Central memory CD8-positive, alpha-beta T cell (primary cell): ENCODE measurements around the gene FAM193A.
A peak's percentile ranks its signal among the peaks of the same experiment; 100 is the strongest.
"Not testable (repeated sequence)": the region's sequence is repeated elsewhere in the genome, so short reads cannot be mapped to it uniquely, and the experiment has no call there.

Experiments used
- ATAC-seq: fragments of 150-1000 bp; cut with Tn5 transposase; replicated peaks from 2 replicates; pipeline ENCODE4 v1.10.0; 2022; ENCODE audit warnings: mild to moderate bottlenecking, moderate FRiP score, moderate number of reproducible peaks; ENCODE audit not compliant: poor library complexity, severe bottlenecking; ENCODE audit errors: extremely low read depth
- DNase-seq, 2 donors: peaks; one replicate each; pipeline ENCODE4 v3.0.0; 2021; ENCODE audit warnings: low spot score in 2 of 2
- H3K27ac Mint-ChIP-seq: one replicate; pipeline ENCODE4 v1.8.0; 2022; ENCODE audit warnings: low read depth, mild to moderate bottlenecking, moderate library complexity, mixed read lengths
- H3K27me3 Mint-ChIP-seq: one replicate; pipeline ENCODE4 v1.8.0; 2022; ENCODE audit warnings: mixed read lengths
- H3K36me3 Mint-ChIP-seq: one replicate; pipeline ENCODE4 v1.8.0; 2022; ENCODE audit warnings: mild to moderate bottlenecking, moderate library complexity, mixed read lengths; ENCODE audit not compliant: insufficient read depth
- H3K4me1 Mint-ChIP-seq: one replicate; pipeline ENCODE4 v1.8.0; 2022; ENCODE audit warnings: mixed read lengths
- H3K4me3 Mint-ChIP-seq: one replicate; pipeline ENCODE4 v1.8.0; 2022; ENCODE audit warnings: mild to moderate bottlenecking, moderate library complexity, mixed read lengths
- H3K9me3 Mint-ChIP-seq: one replicate; pipeline ENCODE4 v1.8.0; 2022; ENCODE audit warnings: mixed read lengths

Gene FAM193A

DNA sequence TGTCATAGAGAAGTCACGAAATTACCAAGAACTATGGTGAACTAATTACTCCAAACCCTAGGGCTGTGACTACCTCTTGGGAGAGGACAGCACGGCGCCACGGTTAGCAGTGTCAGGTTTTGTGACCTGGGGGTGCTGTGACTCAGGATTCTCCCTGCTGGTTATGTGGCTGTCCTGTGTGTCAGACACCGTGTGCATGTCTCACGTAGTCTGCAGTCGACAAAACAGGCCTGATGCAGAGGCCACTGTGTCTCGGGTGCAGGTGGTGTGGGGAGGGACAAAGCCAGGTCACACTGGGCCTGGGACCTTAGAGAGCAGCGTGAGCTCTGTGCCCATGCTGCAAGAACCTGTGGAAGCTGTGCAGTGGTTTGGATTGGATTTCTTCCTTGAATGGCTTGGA lies 185.6 kb downstream of the FAM193A start:
- ATAC-seq (no peak), DNase-seq (no peak)
- Mint-ChIP-seq H3K4me1 (peaks cover 15% of the 10 kb centered on the region), H3K27ac (peak overlapping the region; percentile 12), H3K9me3 (no peaks in the 10 kb centered on the region), H3K36me3 (peaks cover 54% of the 10 kb centered on the region), H3K27me3 (no peaks in the 10 kb centered on the region), H3K4me3 (no peak overlapping the region)

DNA sequence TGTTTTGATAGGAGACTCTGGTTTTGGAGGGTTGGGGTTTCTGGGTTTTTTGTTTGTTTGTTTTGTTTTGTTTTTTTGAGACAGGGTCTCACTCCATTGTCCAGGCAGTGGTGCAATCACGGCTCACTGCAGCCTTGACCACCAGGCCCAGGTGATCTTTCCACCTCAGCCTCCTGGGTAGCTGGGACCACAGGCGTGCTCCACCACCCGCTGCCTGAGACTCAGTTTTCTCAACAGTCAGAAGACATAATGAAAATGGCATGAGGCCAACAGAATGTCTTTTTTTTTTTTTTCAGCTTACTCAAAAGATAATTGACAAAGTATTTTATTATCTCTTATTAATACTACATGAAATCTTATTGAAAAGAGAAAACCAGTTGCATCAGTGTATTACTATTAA lies 187.3 kb downstream of the FAM193A start:
- Mint-ChIP-seq H3K4me1 (peaks cover 15% of the 10 kb centered on the region), H3K27me3 (no peaks in the 10 kb centered on the region), H3K9me3 (no peaks in the 10 kb centered on the region), H3K4me3 (no peak overlapping the region), H3K27ac (peak overlapping the region; percentile 86), H3K36me3 (peaks cover 45% of the 10 kb centered on the region)
- no peak for ATAC-seq
- DNase-seq: no peak

DNA sequence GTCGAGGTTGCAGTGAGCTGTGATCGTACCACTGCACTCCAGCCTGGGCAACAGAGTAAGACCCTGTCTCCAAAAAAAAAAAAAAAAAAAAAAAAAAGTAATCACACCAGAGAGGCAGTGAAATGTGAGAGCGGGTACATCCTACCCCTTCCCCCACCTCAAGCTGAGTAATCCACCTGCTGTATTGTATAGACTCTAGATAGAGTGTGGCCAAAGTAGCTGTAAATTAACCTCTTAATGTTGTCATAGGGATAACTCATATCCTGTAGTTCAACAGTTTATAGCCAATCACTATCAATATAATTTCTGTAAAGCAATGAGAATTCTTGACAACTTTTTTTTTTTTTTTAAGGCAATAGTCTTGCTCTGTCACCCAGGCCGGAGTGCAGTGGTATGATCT lies 188.9 kb downstream of the FAM193A start:
- H3K4me1 Mint-ChIP-seq: peaks cover 15% of the 10 kb centered on the region
- no peak overlapping the region for H3K27ac Mint-ChIP-seq
- no peaks in the 10 kb centered on the region for H3K27me3 Mint-ChIP-seq
- peaks cover 35% of the 10 kb centered on the region for H3K36me3 Mint-ChIP-seq
- H3K9me3 Mint-ChIP-seq: no peaks in the 10 kb centered on the region
- ATAC-seq (no peak), DNase-seq (no peak)
- H3K4me3 Mint-ChIP-seq: no peak overlapping the region

DNA sequence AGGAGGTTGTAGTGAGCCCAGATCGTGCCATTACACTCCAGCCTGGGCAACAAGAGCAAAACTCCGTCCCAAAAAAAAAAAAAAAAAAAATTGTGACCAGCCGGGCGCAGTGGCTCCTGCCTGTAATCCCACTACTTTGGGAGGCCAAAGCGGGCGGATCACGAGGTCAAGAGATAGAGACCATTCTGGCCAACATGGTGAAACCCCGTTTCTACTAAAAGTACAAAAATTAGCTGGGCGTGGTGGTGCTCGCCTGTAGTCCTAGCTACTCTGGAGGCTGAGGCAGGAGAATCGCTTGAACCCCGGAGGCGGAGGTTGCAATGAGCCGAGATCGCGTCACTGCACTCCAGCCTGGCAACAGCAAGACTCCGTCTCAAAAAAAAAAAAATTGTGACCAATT lies 190.4 kb downstream of the FAM193A start:
- Mint-ChIP-seq H3K36me3 (peaks cover 35% of the 10 kb centered on the region), H3K4me1 (peaks cover 15% of the 10 kb centered on the region)
- H3K9me3 Mint-ChIP-seq, H3K27me3 Mint-ChIP-seq, H3K4me3 Mint-ChIP-seq, ATAC-seq, H3K27ac Mint-ChIP-seq, DNase-seq: not testable (repeated sequence)

DNA sequence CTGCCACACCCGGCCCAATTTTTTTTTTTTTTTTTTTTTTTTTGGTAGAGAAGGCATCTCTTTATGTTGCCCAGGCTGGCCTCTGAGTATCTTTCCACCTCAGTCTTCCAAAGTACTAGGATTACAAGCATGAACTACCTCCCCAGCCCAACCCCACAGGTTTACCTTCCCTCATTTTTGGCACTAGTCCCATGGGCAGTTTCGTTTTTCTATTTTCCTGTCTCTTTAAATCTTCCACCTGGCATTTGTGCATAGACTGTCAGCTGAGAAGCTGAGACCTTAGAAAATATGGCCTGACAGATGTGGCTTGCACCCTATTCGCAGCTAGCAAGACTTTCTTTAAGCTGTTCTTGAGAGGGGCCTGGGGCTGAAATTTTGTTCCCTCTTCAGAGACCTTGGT lies 191.8 kb downstream of the FAM193A start:
- Mint-ChIP-seq H3K27me3 (no peaks in the 10 kb centered on the region), H3K4me3 (no peak overlapping the region), H3K27ac (no peak overlapping the region), H3K4me1 (peaks cover 19% of the 10 kb centered on the region), H3K9me3 (no peaks in the 10 kb centered on the region), H3K36me3 (peaks cover 38% of the 10 kb centered on the region)
- DNase-seq (no peak), ATAC-seq (no peak)

DNA sequence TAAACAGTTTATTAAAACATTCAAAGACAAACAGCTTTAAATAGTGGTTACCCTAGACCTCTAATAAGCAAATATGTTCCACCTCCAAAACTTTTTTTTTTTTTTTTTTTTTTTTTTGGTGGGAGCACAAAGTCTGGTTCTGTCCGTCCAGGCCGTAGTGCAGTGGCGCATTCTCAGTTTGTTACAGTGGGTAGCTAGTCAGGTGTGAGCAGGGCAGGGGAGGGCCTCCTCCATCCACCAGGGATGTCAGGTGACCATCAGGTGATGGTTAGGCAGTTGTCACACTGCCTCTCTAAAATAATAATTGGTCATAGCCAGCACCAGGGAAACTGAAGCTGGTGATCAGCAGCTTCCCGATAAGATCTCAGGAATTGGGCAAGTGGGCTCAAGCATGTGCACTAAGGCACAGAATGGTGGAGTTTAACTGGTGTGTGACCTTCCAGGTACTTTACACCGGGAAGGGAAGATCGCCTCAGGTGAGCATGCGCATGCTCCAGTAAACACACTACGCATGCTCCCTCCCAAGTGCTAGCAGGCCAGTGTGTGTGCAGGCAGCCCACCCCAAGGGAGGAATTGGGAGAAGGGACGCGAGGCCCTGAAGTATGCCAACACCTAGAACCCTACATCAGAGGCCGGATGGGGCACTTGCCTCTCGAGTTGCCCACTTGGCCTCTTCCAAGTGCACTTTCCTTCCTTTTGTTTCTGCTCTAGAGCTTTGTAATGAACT lies 192.5 kb downstream of the FAM193A start:
- no peaks in the 10 kb centered on the region for H3K27me3 Mint-ChIP-seq
- DNase-seq (no peak), ATAC-seq (no peak)
- H3K36me3 Mint-ChIP-seq: peaks cover 38% of the 10 kb centered on the region
- H3K27ac Mint-ChIP-seq: no peak overlapping the region
- H3K9me3 Mint-ChIP-seq: no peaks in the 10 kb centered on the region
- peaks cover 17% of the 10 kb centered on the region for H3K4me1 Mint-ChIP-seq
- no peak overlapping the region for H3K4me3 Mint-ChIP-seq

DNA sequence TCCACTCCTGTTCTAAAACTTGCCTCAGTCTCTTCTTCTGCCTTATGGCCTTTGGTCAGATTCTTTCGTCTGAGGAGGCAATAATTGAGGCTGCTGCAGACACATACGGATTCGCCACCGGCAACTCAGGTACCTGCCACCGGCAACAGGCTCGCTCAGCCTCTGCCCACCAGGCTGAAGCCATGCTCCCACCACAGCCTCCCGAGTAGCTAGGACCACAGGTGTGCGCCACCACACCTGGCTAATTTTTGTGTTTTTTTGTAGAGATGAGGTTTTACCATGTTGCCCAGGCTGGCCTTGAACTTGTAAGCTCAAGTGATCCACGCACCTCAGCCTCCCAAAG lies 193.1 kb downstream of the FAM193A start:
- Mint-ChIP-seq H3K27me3 (no peaks in the 10 kb centered on the region), H3K4me3 (no peak overlapping the region), H3K27ac (no peak overlapping the region), H3K9me3 (no peaks in the 10 kb centered on the region), H3K4me1 (peaks cover 12% of the 10 kb centered on the region), H3K36me3 (peaks cover 37% of the 10 kb centered on the region)
- no peak for DNase-seq
- no peak for ATAC-seq

DNA sequence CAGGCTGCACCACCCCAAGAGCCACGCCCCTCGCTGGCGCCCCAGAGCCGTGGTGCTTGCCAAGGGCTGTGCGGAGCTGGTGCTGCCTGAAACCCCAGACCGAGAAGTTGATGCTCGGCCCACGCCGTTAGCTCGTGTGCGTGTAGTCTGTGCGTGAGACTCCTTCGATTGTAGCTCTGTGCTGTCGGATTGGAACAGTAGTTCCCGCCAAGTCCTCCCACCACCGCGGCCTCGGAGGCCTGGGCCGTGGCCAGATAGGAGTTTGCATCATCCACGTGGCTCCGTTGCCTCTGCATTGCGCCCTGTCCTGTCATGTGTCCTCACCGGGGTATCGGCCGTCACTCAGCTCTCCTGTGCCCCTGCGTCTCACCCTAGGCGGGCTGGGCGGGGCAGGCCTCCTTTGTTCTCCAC lies 195.5 kb downstream of the FAM193A start:
- H3K36me3 Mint-ChIP-seq: peaks cover 33% of the 10 kb centered on the region
- H3K27me3 Mint-ChIP-seq: no peaks in the 10 kb centered on the region
- H3K4me3 Mint-ChIP-seq: no peak overlapping the region
- peaks cover 6% of the 10 kb centered on the region for H3K9me3 Mint-ChIP-seq
- H3K27ac Mint-ChIP-seq: peak overlapping the region; percentile 83
- H3K4me1 Mint-ChIP-seq: peaks cover 12% of the 10 kb centered on the region
- ATAC-seq (no peak), DNase-seq (no peak)

DNA sequence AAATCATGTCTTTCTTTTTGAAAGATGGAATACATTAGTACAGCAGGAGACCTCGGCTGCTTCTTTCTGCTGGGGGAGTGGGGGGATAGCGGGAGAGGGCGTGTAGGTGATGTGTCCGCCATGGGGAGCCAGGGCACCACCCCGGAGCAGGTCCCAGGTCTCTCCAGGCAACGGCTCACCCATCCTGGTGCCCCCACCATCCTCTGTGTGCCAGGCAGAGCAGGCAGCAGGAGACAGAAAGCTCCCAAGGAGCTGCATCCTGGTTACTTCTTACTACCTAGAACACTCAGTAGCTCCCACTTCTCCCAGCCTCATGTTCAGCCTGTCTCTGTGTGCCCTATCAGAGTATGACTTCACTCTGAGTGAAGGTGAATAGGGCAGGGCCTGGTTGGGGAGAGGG lies 196.1 kb downstream of the FAM193A start:
- no peak for ATAC-seq
- Mint-ChIP-seq H3K4me3 (no peak overlapping the region), H3K9me3 (peaks cover 6% of the 10 kb centered on the region), H3K27ac (peak overlapping the region; percentile 83), H3K36me3 (peaks cover 27% of the 10 kb centered on the region), H3K4me1 (peaks cover 12% of the 10 kb centered on the region), H3K27me3 (no peaks in the 10 kb centered on the region)
- DNase-seq: no peak

DNA sequence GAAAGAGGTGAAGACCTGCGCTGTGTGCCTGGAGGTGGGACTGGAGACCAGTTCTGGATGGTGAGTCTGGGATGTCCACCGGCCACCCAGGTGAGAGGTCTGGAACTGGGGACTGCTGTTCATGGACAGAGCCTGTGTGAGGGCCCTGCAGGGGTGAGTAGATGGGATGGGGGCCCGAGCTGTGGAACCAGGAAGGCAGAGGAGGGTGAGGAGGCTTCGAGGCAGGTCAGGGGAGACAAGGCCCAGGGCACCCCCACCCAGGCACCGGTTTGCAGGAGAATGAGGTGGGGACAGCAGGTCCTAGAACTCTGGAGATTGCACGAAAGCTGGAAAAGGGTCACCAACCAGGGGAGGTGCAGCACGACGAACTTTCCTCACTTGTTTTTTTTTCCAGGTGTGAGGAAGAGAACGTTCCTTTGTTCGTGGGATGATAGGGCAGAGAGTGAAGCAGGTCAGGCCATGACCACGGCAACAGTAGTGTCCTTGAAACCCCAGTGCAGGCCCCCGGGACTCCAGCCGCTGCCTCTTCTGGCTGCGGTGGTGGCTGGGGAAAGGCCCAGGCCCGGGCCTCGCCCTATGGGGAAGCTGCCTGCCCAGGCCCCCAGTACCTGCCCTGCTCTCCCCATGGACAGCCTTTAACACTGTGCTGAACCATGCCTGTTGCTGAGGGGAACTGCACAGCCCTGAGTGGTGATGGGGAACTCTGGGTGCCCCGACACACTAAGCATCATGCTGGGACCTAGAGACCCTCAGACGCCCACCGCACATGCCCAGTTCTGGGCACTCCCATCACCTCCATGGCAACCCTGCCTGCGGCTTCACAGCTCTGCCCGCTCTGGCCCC lies 196.8 kb downstream of the FAM193A start:
- H3K9me3 Mint-ChIP-seq: peaks cover 6% of the 10 kb centered on the region
- peaks cover 13% of the 10 kb centered on the region for H3K4me1 Mint-ChIP-seq
- H3K27ac Mint-ChIP-seq: peak overlapping the region; percentile 83
- H3K36me3 Mint-ChIP-seq: peaks cover 28% of the 10 kb centered on the region
- no peak overlapping the region for H3K4me3 Mint-ChIP-seq
- ATAC-seq (no peak), DNase-seq (no peak)
- H3K27me3 Mint-ChIP-seq: no peaks in the 10 kb centered on the region

DNA sequence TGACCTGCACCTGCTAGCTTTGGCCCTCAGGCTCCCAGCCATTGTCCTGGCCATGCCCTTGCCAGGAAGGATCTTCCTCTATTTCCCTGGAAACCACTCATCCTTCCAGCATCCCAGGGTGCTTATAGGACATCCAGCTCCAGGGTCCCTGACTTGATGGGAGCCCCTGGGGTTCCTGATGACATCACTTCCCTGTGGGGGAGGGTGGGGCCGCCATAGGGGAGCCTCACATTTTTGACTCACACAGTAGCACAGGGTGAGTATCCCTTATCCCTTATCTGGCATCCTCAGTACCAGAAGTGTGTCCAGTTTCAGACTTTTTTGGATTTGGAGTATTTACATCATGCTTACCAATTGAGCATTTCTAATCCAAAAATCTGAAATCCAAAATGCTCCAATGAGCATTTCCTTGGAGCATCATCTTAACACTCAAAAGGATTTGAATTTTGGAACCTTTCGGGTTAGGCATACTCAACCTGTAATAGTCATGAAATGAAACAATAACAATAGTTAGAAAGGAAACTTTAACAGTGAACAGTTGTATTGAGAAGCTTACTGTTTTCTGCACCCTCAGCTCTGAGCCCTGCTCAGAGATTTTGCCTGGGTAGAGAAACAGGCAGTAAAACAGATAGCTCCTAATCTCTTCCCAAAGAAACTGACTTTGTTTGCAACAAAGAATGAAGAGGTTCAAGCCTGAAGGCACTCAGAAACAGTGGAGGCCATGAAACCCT lies 197.6 kb downstream of the FAM193A start:
- no peak for DNase-seq
- Mint-ChIP-seq H3K4me1 (peaks cover 17% of the 10 kb centered on the region), H3K27me3 (no peaks in the 10 kb centered on the region), H3K9me3 (peaks cover 6% of the 10 kb centered on the region), H3K4me3 (no peak overlapping the region), H3K27ac (peak overlapping the region; percentile 77), H3K36me3 (peaks cover 25% of the 10 kb centered on the region)
- no peak for ATAC-seq

DNA sequence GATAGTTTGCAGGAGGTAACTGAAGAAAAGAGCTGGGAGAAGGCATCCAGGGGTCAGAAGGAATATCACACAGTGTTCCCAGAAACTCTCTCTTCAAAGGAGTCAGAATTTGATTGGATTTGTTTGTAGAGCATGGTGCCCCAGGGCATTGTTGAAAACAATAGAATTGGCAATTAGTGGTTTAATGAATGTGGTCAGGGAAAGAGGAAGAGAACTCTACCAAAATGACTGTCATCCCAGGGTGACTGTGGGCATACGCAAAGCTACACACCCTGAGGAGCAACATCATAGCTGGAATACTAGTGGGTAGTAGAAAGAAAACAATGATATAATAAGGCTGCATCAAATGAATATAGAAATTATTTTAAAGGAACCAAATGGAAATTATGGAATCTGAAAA lies 198.2 kb downstream of the FAM193A start:
- H3K27ac Mint-ChIP-seq: peak overlapping the region; percentile 77
- ATAC-seq: no peak
- H3K36me3 Mint-ChIP-seq: peaks cover 25% of the 10 kb centered on the region
- no peaks in the 10 kb centered on the region for H3K27me3 Mint-ChIP-seq
- H3K4me3 Mint-ChIP-seq: no peak overlapping the region
- H3K4me1 Mint-ChIP-seq: peaks cover 17% of the 10 kb centered on the region
- DNase-seq: no peak
- peaks cover 6% of the 10 kb centered on the region for H3K9me3 Mint-ChIP-seq
